ENCODE measurements around the gene B3GALT5.

GRCh38 chr21:39721885-39722284 lies 109.1 kb downstream of the B3GALT5 start:
- TF ChIP-seq, protein P1, sequence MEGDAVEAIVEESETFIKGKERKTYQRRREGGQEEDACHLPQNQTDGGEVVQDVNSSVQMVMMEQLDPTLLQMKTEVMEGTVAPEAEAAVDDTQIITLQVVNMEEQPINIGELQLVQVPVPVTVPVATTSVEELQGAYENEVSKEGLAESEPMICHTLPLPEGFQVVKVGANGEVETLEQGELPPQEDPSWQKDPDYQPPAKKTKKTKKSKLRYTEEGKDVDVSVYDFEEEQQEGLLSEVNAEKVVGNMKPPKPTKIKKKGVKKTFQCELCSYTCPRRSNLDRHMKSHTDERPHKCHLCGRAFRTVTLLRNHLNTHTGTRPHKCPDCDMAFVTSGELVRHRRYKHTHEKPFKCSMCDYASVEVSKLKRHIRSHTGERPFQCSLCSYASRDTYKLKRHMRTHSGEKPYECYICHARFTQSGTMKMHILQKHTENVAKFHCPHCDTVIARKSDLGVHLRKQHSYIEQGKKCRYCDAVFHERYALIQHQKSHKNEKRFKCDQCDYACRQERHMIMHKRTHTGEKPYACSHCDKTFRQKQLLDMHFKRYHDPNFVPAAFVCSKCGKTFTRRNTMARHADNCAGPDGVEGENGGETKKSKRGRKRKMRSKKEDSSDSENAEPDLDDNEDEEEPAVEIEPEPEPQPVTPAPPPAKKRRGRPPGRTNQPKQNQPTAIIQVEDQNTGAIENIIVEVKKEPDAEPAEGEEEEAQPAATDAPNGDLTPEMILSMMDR (IDR thresholded peaks at IDR 0.05): no peak
- no peak for TF ChIP-seq POLR2AphosphoS5 (IDR thresholded peaks at IDR 0.05)

All from prostate gland (tissue), 2 donors.